Measurements from ENCODE around the gene FLT1.

The FLT1 gene

GRCh38 chr13:28314879-28315278 is 180.0 kb downstream of the FLT1 start:
- TF ChIP-seq CTCF (conservative IDR thresholded peaks at IDR 0.05; ENCODE audit: low read depth, low read length) = no peak
- no peak for DNase-seq (ENCODE audit: low read depth)
- no peak overlapping the region for H3K4me3 ChIP-seq (ENCODE audit: low read length)

DNA sequence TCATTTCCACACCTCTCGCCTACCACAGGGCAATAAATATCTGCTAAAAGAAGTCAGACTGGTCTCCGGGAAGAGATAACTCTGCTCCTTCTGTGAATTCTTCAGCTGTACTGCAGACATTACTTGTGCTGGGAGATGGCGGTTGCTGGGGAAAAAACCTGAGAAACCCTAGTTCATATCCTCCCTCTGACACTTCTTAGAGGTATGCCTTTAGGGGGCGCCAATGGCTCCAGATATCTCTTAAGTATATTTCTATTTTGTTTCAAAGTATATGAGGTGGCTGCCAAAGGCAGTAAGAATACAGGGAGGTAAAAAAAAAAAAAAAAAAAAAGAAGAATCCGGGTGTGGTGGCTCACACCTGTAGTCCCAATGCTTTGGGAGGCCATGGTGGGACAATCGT is 181.3 kb downstream of the FLT1 start:
- no peak overlapping the region for H3K4me3 ChIP-seq (ENCODE audit: low read length)
- no peak for DNase-seq (ENCODE audit: low read depth)
- TF ChIP-seq CTCF (conservative IDR thresholded peaks at IDR 0.05; ENCODE audit: low read depth, low read length) = peak; percentile 40

DNA sequence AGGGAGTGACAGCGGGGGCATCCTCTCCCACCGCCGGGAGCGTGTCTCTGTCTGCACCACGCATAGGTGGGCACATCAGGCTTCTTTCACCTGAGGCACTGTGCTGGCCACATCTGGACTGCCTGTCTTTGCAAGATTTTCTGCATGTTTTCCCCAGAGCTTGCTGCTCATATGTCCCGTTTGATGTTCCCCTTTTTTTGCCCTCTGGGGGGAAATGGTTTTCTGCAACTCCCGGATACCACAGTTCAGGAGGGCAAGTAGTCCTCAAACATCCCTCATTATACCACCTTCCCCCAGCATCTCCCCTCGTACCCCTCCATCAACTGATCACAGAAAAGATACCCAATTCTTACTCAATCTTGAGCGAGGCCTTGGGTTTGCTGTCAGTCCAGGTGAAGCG is 188.6 kb downstream of the FLT1 start:
- H3K4me3 ChIP-seq (ENCODE audit: low read length) = no peak overlapping the region
- TF ChIP-seq CTCF (conservative IDR thresholded peaks at IDR 0.05; ENCODE audit: low read depth, low read length) = no peak
- no peak for DNase-seq (ENCODE audit: low read depth)

DNA sequence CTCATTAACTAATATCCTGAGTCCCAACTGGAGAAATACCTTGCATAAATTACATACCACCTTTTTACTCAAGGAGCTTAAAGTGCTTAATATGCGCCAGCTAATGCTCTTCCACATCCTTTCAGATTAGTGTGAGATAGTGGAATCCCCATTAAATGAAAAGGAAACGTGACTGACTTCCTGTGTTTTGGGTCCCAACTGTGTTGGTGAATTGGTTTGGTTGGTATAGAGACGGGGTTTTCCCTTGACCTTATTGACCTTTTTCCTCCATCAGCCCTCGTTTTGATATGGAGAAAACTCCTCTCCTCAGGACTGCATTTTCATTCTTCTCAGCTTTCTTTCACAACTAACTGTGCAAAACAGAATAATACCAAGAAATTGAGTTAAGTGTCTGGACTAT is 193.1 kb downstream of the FLT1 start:
- no peak for TF ChIP-seq CTCF (conservative IDR thresholded peaks at IDR 0.05; ENCODE audit: low read depth, low read length)
- DNase-seq (ENCODE audit: low read depth) = no peak
- H3K4me3 ChIP-seq (ENCODE audit: low read length) = no peak overlapping the region

DNA sequence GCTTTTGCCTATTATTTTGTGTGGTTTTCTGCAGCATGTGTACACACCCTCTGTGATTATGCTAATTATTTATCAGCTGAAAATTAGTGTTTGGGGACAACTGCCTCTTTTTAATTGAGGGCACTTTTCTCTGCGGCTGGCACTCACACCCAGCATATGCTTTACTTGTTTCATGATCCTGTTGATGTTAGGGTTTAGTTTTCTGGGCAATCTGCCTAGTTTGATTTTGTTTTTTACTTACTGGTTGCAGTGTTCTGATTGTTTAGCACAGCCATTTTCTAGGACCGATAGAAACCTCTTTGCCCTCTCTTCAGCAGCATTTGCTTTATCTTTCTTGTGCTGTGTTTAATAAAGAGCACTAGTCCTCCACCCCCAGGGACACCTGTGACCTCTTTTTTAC is 195.0 kb downstream of the FLT1 start:
- DNase-seq (ENCODE audit: low read depth) = peak; percentile 26
- no peak for TF ChIP-seq CTCF (conservative IDR thresholded peaks at IDR 0.05; ENCODE audit: low read depth, low read length)
- H3K4me3 ChIP-seq (ENCODE audit: low read length) = no peak overlapping the region

GRCh38 chr13:28297341-28297740 is 197.6 kb downstream of the FLT1 start:
- TF ChIP-seq CTCF (conservative IDR thresholded peaks at IDR 0.05; ENCODE audit: low read depth, low read length) = no peak
- DNase-seq (ENCODE audit: low read depth) = no peak

DNA sequence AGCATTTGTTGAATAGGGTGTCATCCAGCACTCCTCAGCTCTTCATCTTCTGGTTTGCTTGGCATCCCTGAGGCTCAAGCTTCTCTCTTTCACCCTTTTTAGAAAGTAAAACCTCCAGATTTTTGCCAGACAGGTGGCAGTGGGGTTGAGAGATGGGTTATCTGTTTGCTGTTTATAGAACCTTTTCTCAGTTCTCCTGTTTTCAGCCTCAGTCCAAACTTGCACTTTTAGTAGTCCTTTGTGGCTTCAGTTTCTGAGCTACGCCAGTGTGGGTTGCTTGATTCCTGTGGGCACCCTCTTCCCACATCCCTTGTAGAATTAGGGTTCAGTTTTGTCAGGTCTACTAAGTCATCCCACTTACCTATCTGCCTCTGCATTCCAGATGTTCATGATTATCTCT is 208.7 kb downstream of the FLT1 start:
- no peak for DNase-seq (ENCODE audit: low read depth)
- no peak overlapping the region for H3K4me3 ChIP-seq (ENCODE audit: low read length)
- TF ChIP-seq CTCF (conservative IDR thresholded peaks at IDR 0.05; ENCODE audit: low read depth, low read length) = no peak

More at GRCh38 chr13:28297341-28297740, 197.6 kb downstream of the FLT1 start:
- H3K4me3 ChIP-seq (ENCODE audit: low read length) = no peak overlapping the region
